ENCODE measurements around the gene OR13C3.
"Not testable (repeated sequence)": the region's sequence is repeated elsewhere in the genome, so short reads cannot be mapped to it uniquely, and the experiment has no call there.

The OR13C3 gene

GRCh38 chr9:104544644-104545043 lies 8.0 kb upstream of the OR13C3 start:
- Histone ChIP-seq H3K4me1 (ENCODE audit: control insufficient read depth in 5 of 5, insufficient read depth in 5 of 5, low read length in 5 of 5) (no peaks in the 10 kb centered on the region), H3K36me3 (ENCODE audit: control insufficient read depth in 5 of 5, insufficient read depth in 5 of 5, low read length in 5 of 5) (no peaks in the 10 kb centered on the region), H3K27me3 (ENCODE audit: control insufficient read depth in 5 of 5, insufficient read depth in 4 of 5, low read length in 5 of 5) (no peaks in the 10 kb centered on the region), H3K27ac (ENCODE audit: low read depth, low read length) (no peak overlapping the region), H3K9me3 (ENCODE audit: control insufficient read depth in 5 of 5, low read length in 5 of 5) (no peaks in the 10 kb centered on the region), H3K9ac (ENCODE audit: low read length in 5 of 5) (no peak overlapping the region), H3K4me3 (ENCODE audit: low read depth in 1 of 5, low read length in 5 of 5) (no peak overlapping the region)

- Histone ChIP-seq H3K9me3 (ENCODE audit: control insufficient read depth in 5 of 5, low read length in 5 of 5) (no peaks in the 10 kb centered on the region), H3K27me3 (ENCODE audit: control insufficient read depth in 5 of 5, insufficient read depth in 4 of 5, low read length in 5 of 5) (no peaks in the 10 kb centered on the region), H3K4me1 (ENCODE audit: control insufficient read depth in 5 of 5, insufficient read depth in 5 of 5, low read length in 5 of 5) (no peaks in the 10 kb centered on the region), H3K27ac (ENCODE audit: low read depth, low read length) (no peak overlapping the region), H3K36me3 (ENCODE audit: control insufficient read depth in 5 of 5, insufficient read depth in 5 of 5, low read length in 5 of 5) (no peaks in the 10 kb centered on the region), H3K4me3 (ENCODE audit: low read depth in 1 of 5, low read length in 5 of 5) (no peak overlapping the region), H3K9ac (ENCODE audit: low read length in 5 of 5) (no peak overlapping the region)
These were observed 2.6 kb upstream of the OR13C3 start for GRCh38 chr9:104539275-104539674.

- Histone ChIP-seq H3K4me1 (ENCODE audit: control insufficient read depth in 5 of 5, insufficient read depth in 5 of 5, low read length in 5 of 5) (no peaks in the 10 kb centered on the region), H3K36me3 (ENCODE audit: control insufficient read depth in 5 of 5, insufficient read depth in 5 of 5, low read length in 5 of 5) (no peaks in the 10 kb centered on the region), H3K9me3 (ENCODE audit: control insufficient read depth in 5 of 5, low read length in 5 of 5) (peaks cover 0 to 4% (median 0%) of the 10 kb centered on the region in 5 donors), H3K27me3 (ENCODE audit: control insufficient read depth in 5 of 5, insufficient read depth in 4 of 5, low read length in 5 of 5) (no peaks in the 10 kb centered on the region), H3K4me3 (ENCODE audit: low read depth in 1 of 5, low read length in 5 of 5) (no peak within 1 kb of the TSS), H3K9ac (ENCODE audit: low read length in 5 of 5) (no peak within 1 kb of the TSS), H3K27ac (ENCODE audit: low read depth, low read length) (no peak within 1 kb of the TSS)
These were observed 9.5 kb downstream of the OR13C3 start, which contains the start of gene OR13C4 for GRCh38 chr9:104527109-104527508. OR13C4 (minus strand) TSS chr9:104527209; CDS start chr9:104527209, 0 bp downstream.

- H3K27ac ChIP-seq (ENCODE audit: low read depth, low read length); H3K9me3 ChIP-seq (ENCODE audit: control insufficient read depth in 5 of 5, low read length in 5 of 5); H3K27me3 ChIP-seq (ENCODE audit: control insufficient read depth in 5 of 5, insufficient read depth in 4 of 5, low read length in 5 of 5); H3K36me3 ChIP-seq (ENCODE audit: control insufficient read depth in 5 of 5, insufficient read depth in 5 of 5, low read length in 5 of 5); H3K4me3 ChIP-seq (ENCODE audit: low read depth in 1 of 5, low read length in 5 of 5); H3K4me1 ChIP-seq (ENCODE audit: control insufficient read depth in 5 of 5, insufficient read depth in 5 of 5, low read length in 5 of 5); H3K9ac ChIP-seq (ENCODE audit: low read length in 5 of 5): not testable (repeated sequence)
These were observed 16.4 kb downstream of the OR13C3 start for GRCh38 chr9:104520241-104520640.

- Histone ChIP-seq H3K27ac (ENCODE audit: low read depth, low read length) (no peak overlapping the region), H3K9ac (ENCODE audit: low read length in 5 of 5) (no peak overlapping the region), H3K27me3 (ENCODE audit: control insufficient read depth in 5 of 5, insufficient read depth in 4 of 5, low read length in 5 of 5) (no peaks in the 10 kb centered on the region), H3K9me3 (ENCODE audit: control insufficient read depth in 5 of 5, low read length in 5 of 5) (no peaks in the 10 kb centered on the region), H3K4me3 (ENCODE audit: low read depth in 1 of 5, low read length in 5 of 5) (no peak overlapping the region), H3K4me1 (ENCODE audit: control insufficient read depth in 5 of 5, insufficient read depth in 5 of 5, low read length in 5 of 5) (no peaks in the 10 kb centered on the region), H3K36me3 (ENCODE audit: control insufficient read depth in 5 of 5, insufficient read depth in 5 of 5, low read length in 5 of 5) (no peaks in the 10 kb centered on the region)
These were observed 21.8 kb downstream of the OR13C3 start for GRCh38 chr9:104514901-104515300.

- H3K9me3 ChIP-seq (ENCODE audit: control insufficient read depth in 5 of 5, low read length in 5 of 5) = no peaks in the 10 kb centered on the region
- no peak overlapping the region for H3K4me3 ChIP-seq (ENCODE audit: low read depth in 1 of 5, low read length in 5 of 5)
- no peak overlapping the region for H3K9ac ChIP-seq (ENCODE audit: low read length in 5 of 5)
- H3K36me3 ChIP-seq (ENCODE audit: control insufficient read depth in 5 of 5, insufficient read depth in 5 of 5, low read length in 5 of 5) = no peaks in the 10 kb centered on the region
- H3K4me1 ChIP-seq (ENCODE audit: control insufficient read depth in 5 of 5, insufficient read depth in 5 of 5, low read length in 5 of 5) = no peaks in the 10 kb centered on the region
- no peak overlapping the region for H3K27ac ChIP-seq (ENCODE audit: low read depth, low read length)
- H3K27me3 ChIP-seq (ENCODE audit: control insufficient read depth in 5 of 5, insufficient read depth in 4 of 5, low read length in 5 of 5) = no peaks in the 10 kb centered on the region
These were observed 30.1 kb downstream of the OR13C3 start for GRCh38 chr9:104506565-104506964.

GRCh38 chr9:104503963-104504362 lies 32.7 kb downstream of the OR13C3 start, which contains the start of gene OR13F1:
OR13F1 (plus strand) TSS chr9:104504263; CDS start chr9:104504263, 0 bp downstream.
- Histone ChIP-seq H3K4me3 (ENCODE audit: low read depth in 1 of 5, low read length in 5 of 5) (no peak within 1 kb of the TSS), H3K4me1 (ENCODE audit: control insufficient read depth in 5 of 5, insufficient read depth in 5 of 5, low read length in 5 of 5) (no peaks in the 10 kb centered on the region), H3K9ac (ENCODE audit: low read length in 5 of 5) (no peak within 1 kb of the TSS), H3K36me3 (ENCODE audit: control insufficient read depth in 5 of 5, insufficient read depth in 5 of 5, low read length in 5 of 5) (no peaks in the 10 kb centered on the region), H3K27ac (ENCODE audit: low read depth, low read length) (no peak within 1 kb of the TSS), H3K27me3 (ENCODE audit: control insufficient read depth in 5 of 5, insufficient read depth in 4 of 5, low read length in 5 of 5) (no peaks in the 10 kb centered on the region), H3K9me3 (ENCODE audit: control insufficient read depth in 5 of 5, low read length in 5 of 5) (no peaks in the 10 kb centered on the region)

GRCh38 chr9:104503440-104503839 lies 33.2 kb downstream of the OR13C3 start:
- Histone ChIP-seq H3K9me3 (ENCODE audit: control insufficient read depth in 5 of 5, low read length in 5 of 5) (no peaks in the 10 kb centered on the region), H3K27me3 (ENCODE audit: control insufficient read depth in 5 of 5, insufficient read depth in 4 of 5, low read length in 5 of 5) (no peaks in the 10 kb centered on the region), H3K36me3 (ENCODE audit: control insufficient read depth in 5 of 5, insufficient read depth in 5 of 5, low read length in 5 of 5) (no peaks in the 10 kb centered on the region), H3K4me1 (ENCODE audit: control insufficient read depth in 5 of 5, insufficient read depth in 5 of 5, low read length in 5 of 5) (no peaks in the 10 kb centered on the region), H3K27ac (ENCODE audit: low read depth, low read length) (no peak overlapping the region), H3K4me3 (ENCODE audit: low read depth in 1 of 5, low read length in 5 of 5) (no peak overlapping the region), H3K9ac (ENCODE audit: low read length in 5 of 5) (no peak overlapping the region)

- no peaks in the 10 kb centered on the region for H3K4me1 ChIP-seq (ENCODE audit: control insufficient read depth in 5 of 5, insufficient read depth in 5 of 5, low read length in 5 of 5)
- no peak overlapping the region for H3K27ac ChIP-seq (ENCODE audit: low read depth, low read length)
- no peak overlapping the region for H3K9ac ChIP-seq (ENCODE audit: low read length in 5 of 5)
- H3K9me3 ChIP-seq (ENCODE audit: control insufficient read depth in 5 of 5, low read length in 5 of 5) = no peaks in the 10 kb centered on the region
- no peaks in the 10 kb centered on the region for H3K27me3 ChIP-seq (ENCODE audit: control insufficient read depth in 5 of 5, insufficient read depth in 4 of 5, low read length in 5 of 5)
- H3K36me3 ChIP-seq (ENCODE audit: control insufficient read depth in 5 of 5, insufficient read depth in 5 of 5, low read length in 5 of 5) = no peaks in the 10 kb centered on the region
- no peak overlapping the region for H3K4me3 ChIP-seq (ENCODE audit: low read depth in 1 of 5, low read length in 5 of 5)
These were observed 41.8 kb downstream of the OR13C3 start for GRCh38 chr9:104494808-104495207.

Data from subcutaneous abdominal adipose tissue (tissue), 5 donors.